Neural cell (in vitro differentiated cells): ENCODE data around the gene SLC16A8. TPM values are rescaled to one million over a fixed set of nuclear protein-coding genes. Genes with fewer than 3 reads are reported as not detected.

Source experiments
- H2AFZ ChIP-seq: fragments of 200-600, 300-800 bp; sonication (generic), shearing (Covaris generic); 2 replicates; pipeline ENCODE4 v1.6.0; 2014; ENCODE audit warnings: low read depth, mild to moderate bottlenecking, antibody characterized with exemption, low read length, moderate library complexity
- H3F3A ChIP-seq: fragments of 200-600 bp; shearing (Covaris generic); 2 replicates; pipeline ENCODE4 v1.6.1; 2016; ENCODE audit warnings: mild to moderate bottlenecking, moderate library complexity, mixed read lengths, antibody characterized with exemption, low read length; ENCODE audit not compliant: insufficient read depth, poor library complexity, severe bottlenecking
- H3K27ac ChIP-seq: fragments of 200-600, 300-800 bp; sonication (generic), shearing (Covaris generic); 2 replicates; pipeline ENCODE4 v1.5.1; 2014; ENCODE audit warnings: mild to moderate bottlenecking, low read length, moderate library complexity
- H3K27me3 ChIP-seq: fragments of 300-800, 200-600 bp; sonication (generic), shearing (Covaris generic); 2 replicates; pipeline ENCODE4 v1.6.0; 2014; ENCODE audit warnings: mild to moderate bottlenecking, low read depth, low read length, moderate library complexity; ENCODE audit not compliant: insufficient read depth
- H3K36me3 ChIP-seq: fragments of 300-800, 200-600 bp; sonication (generic), shearing (Covaris generic); 2 replicates; pipeline ENCODE4 v1.5.1; 2014; ENCODE audit warnings: mild to moderate bottlenecking, antibody characterized with exemption, low read length, moderate library complexity; ENCODE audit not compliant: insufficient read depth
- H3K4me2 ChIP-seq: fragments of 300-800, 200-600 bp; sonication (generic), shearing (Covaris generic); 2 replicates; pipeline ENCODE4 v1.6.0; 2014; ENCODE audit warnings: mild to moderate bottlenecking, low read length
- H3K4me3 ChIP-seq: fragments of 300-800, 200-600 bp; sonication (generic), shearing (Covaris generic); 2 replicates; pipeline ENCODE4 v1.5.1; 2014; ENCODE audit warnings: mild to moderate bottlenecking, low read length, moderate library complexity
- H3K79me2 ChIP-seq: fragments of 200-600 bp; shearing (Covaris generic); replicated peaks from 2 replicates; pipeline ENCODE4 v1.6.0; 2014; ENCODE audit warnings: mild to moderate bottlenecking, low read length, moderate library complexity; ENCODE audit not compliant: insufficient read depth
- H3K9ac ChIP-seq: fragments of 300-800, 200-600 bp; sonication (generic), shearing (Covaris generic); 2 replicates; pipeline ENCODE4 v1.6.1; 2016; ENCODE audit warnings: mild to moderate bottlenecking, low read length, mixed read lengths
- H3K9me2 ChIP-seq: fragments of 200-600 bp; shearing (Covaris generic); 2 replicates; pipeline ENCODE4 v1.6.1; 2016; ENCODE audit warnings: mild to moderate bottlenecking, low read length, mixed read lengths; ENCODE audit not compliant: insufficient read depth
- H3K9me3 ChIP-seq: fragments of 200-600, 300-800 bp; sonication (generic), shearing (Covaris generic); 2 replicates; pipeline ENCODE4 v1.6.1; 2016; ENCODE audit warnings: mild to moderate bottlenecking, mixed run types, low read length, moderate library complexity, mixed read lengths
- H4K20me1 ChIP-seq: fragments of 200-600 bp; shearing (Covaris generic); 2 replicates; pipeline ENCODE4 v1.6.1; 2016; ENCODE audit warnings: mild to moderate bottlenecking, mixed run types; ENCODE audit not compliant: insufficient read depth
- EP300 ChIP-seq: fragments of 450-650 bp; conservative IDR thresholded peaks from 2 replicates; pipeline ENCODE4 v1.6.1; 2014; ENCODE audit warnings: antibody characterized with exemption, mild to moderate bottlenecking, moderate library complexity; ENCODE audit not compliant: poor library complexity, severe bottlenecking
- EZH2 ChIP-seq: fragments of 200-600, 300-800 bp; shearing (Covaris generic), sonication (generic); IDR thresholded peaks from 2 replicates; pipeline ENCODE4 v1.6.1; 2014; ENCODE audit warnings: antibody characterized with exemption, low read length, borderline replicate concordance, mild to moderate bottlenecking; ENCODE audit not compliant: insufficient read depth, poor library complexity, severe bottlenecking
- MXI1 ChIP-seq: fragments of 450-650 bp; conservative IDR thresholded peaks from 2 replicates; pipeline ENCODE4 v1.6.1; 2014; ENCODE audit warnings: antibody characterized with exemption, mild to moderate bottlenecking; ENCODE audit not compliant: poor library complexity, severe bottlenecking
- POLR2AphosphoS5 ChIP-seq: IDR thresholded peaks from 2 replicates; pipeline ENCODE4 v1.6.1; 2012
- RAD21 ChIP-seq: fragments of 450-650 bp; conservative IDR thresholded peaks from 2 replicates; pipeline ENCODE4 v1.6.1; 2014; ENCODE audit warnings: antibody characterized with exemption, mild to moderate bottlenecking, moderate library complexity
- SMC3 ChIP-seq: fragments of 450-650 bp; conservative IDR thresholded peaks from 2 replicates; pipeline ENCODE4 v1.6.1; 2014; ENCODE audit warnings: antibody characterized with exemption, mild to moderate bottlenecking, moderate library complexity; ENCODE audit not compliant: poor library complexity
- TAF1 ChIP-seq: IDR thresholded peaks from 2 replicates; pipeline ENCODE4 v1.6.1; 2012; ENCODE audit warnings: low read depth
- polyA plus RNA-seq: library from polyadenylated mRNA; depleted of rRNA; stranded (reverse); fragments of >200 nt; gene quantifications from 2 replicates; pipeline ENCODE4 v1.2.3, GENCODE V29; 2014
- TF ChIP-seq, protein P1 (sequence below): IDR thresholded peaks from 2 replicates; pipeline ENCODE4 v1.6.1; 2012; ENCODE audit warnings: borderline replicate concordance
- TF ChIP-seq, protein P2 (sequence below): fragments of 450-650 bp; IDR thresholded peaks from 2 replicates; pipeline ENCODE4 v1.5.1; 2014; ENCODE audit warnings: antibody characterized with exemption, mild to moderate bottlenecking, moderate library complexity; ENCODE audit not compliant: poor library complexity, severe bottlenecking

Gene SLC16A8
- polyA plus RNA-seq, 1 donor from 2014 or later = not detected

DNA sequence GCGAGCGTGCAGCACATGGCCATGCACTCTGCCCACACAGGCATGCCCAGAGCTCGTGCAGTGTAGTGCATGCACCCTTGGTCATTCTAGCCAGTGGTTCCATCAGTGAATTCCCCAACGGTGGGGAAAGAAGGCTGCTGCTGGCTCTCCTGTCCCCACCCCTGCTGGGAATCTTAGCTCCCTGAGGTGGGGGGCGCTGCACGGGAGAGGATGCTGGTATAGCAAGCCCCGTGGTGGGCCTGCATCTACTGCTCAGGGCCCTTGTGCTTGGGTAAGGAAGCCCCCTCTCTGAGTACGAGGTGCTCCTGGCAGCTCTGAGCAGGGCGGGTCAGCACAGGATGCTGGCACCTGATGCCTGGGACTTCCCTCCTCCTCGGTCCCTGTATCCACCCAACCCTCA lies 45.0 kb upstream of the SLC16A8 start:
- H3K4me2 ChIP-seq = no peak overlapping the region
- no peak overlapping the region for H3K4me3 ChIP-seq
- H3K9ac ChIP-seq = no peak overlapping the region
- H2AFZ ChIP-seq = no peak overlapping the region
- no peak overlapping the region for H3K27ac ChIP-seq
- no peaks in the 10 kb centered on the region for H3K9me2 ChIP-seq
- H3F3A ChIP-seq = no peaks in the 10 kb centered on the region
- H4K20me1 ChIP-seq = no peaks in the 10 kb centered on the region
- H3K27me3 ChIP-seq = no peaks in the 10 kb centered on the region
- no peaks in the 10 kb centered on the region for H3K79me2 ChIP-seq
- no peaks in the 10 kb centered on the region for H3K36me3 ChIP-seq
- TF ChIP-seq EZH2 = no peak
- TF ChIP-seq, protein P1, sequence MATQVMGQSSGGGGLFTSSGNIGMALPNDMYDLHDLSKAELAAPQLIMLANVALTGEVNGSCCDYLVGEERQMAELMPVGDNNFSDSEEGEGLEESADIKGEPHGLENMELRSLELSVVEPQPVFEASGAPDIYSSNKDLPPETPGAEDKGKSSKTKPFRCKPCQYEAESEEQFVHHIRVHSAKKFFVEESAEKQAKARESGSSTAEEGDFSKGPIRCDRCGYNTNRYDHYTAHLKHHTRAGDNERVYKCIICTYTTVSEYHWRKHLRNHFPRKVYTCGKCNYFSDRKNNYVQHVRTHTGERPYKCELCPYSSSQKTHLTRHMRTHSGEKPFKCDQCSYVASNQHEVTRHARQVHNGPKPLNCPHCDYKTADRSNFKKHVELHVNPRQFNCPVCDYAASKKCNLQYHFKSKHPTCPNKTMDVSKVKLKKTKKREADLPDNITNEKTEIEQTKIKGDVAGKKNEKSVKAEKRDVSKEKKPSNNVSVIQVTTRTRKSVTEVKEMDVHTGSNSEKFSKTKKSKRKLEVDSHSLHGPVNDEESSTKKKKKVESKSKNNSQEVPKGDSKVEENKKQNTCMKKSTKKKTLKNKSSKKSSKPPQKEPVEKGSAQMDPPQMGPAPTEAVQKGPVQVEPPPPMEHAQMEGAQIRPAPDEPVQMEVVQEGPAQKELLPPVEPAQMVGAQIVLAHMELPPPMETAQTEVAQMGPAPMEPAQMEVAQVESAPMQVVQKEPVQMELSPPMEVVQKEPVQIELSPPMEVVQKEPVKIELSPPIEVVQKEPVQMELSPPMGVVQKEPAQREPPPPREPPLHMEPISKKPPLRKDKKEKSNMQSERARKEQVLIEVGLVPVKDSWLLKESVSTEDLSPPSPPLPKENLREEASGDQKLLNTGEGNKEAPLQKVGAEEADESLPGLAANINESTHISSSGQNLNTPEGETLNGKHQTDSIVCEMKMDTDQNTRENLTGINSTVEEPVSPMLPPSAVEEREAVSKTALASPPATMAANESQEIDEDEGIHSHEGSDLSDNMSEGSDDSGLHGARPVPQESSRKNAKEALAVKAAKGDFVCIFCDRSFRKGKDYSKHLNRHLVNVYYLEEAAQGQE = no peak
- TF ChIP-seq RAD21 = no peak
- TF ChIP-seq MXI1 = no peak
- TF ChIP-seq EP300 = no peak
- no peak for TF ChIP-seq SMC3
- TF ChIP-seq, protein P2, sequence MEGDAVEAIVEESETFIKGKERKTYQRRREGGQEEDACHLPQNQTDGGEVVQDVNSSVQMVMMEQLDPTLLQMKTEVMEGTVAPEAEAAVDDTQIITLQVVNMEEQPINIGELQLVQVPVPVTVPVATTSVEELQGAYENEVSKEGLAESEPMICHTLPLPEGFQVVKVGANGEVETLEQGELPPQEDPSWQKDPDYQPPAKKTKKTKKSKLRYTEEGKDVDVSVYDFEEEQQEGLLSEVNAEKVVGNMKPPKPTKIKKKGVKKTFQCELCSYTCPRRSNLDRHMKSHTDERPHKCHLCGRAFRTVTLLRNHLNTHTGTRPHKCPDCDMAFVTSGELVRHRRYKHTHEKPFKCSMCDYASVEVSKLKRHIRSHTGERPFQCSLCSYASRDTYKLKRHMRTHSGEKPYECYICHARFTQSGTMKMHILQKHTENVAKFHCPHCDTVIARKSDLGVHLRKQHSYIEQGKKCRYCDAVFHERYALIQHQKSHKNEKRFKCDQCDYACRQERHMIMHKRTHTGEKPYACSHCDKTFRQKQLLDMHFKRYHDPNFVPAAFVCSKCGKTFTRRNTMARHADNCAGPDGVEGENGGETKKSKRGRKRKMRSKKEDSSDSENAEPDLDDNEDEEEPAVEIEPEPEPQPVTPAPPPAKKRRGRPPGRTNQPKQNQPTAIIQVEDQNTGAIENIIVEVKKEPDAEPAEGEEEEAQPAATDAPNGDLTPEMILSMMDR = no peak
- TF ChIP-seq POLR2AphosphoS5 = no peak
- TF ChIP-seq TAF1 = no peak
- no peaks in the 10 kb centered on the region for H3K9me3 ChIP-seq

DNA sequence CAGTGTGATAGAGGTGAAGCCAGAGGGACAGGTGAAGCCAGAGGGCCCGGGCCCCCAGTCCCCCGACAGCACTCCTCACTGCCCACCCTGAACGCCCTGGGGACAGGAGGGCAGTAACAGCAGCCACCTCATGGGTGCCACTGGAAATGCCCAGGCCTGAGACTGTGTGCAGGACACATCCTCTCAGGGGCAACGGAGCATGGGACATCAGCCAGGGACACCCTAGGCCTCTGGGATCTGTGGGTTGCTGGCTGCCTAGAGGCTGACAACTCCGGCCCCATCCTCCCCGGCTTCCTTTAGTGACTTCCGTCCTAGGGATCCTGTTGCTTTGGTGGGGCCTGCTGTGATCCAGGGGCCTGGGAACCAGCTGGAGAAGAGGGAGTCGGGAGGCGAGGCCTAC lies 43.9 kb upstream of the SLC16A8 start:
- Histone ChIP-seq H4K20me1 (no peaks in the 10 kb centered on the region), H3K9ac (no peak overlapping the region), H3K4me3 (no peak overlapping the region), H3K27me3 (no peaks in the 10 kb centered on the region), H3F3A (no peaks in the 10 kb centered on the region), H3K9me2 (no peaks in the 10 kb centered on the region), H3K79me2 (no peaks in the 10 kb centered on the region), H3K9me3 (no peaks in the 10 kb centered on the region), H2AFZ (no peak overlapping the region), H3K27ac (no peak overlapping the region), H3K36me3 (no peaks in the 10 kb centered on the region), H3K4me2 (no peak overlapping the region)
- no peak for TF ChIP-seq EZH2
- TF ChIP-seq SMC3 = no peak
- TF ChIP-seq, protein P2 = no peak
- no peak for TF ChIP-seq EP300
